ENCODE measurements around the gene TBCK. TPM values are rescaled to one million over a fixed set of nuclear protein-coding genes. Genes with fewer than 3 reads are reported as not detected.

TBCK gene
- total and polyA plus RNA-seq, 9 of the 15 experiments (the other 6 are each of a cell fraction or from before 2014, with no cell fraction given) = 5.3 to 26.6 (median 16.2) TPM

DNA sequence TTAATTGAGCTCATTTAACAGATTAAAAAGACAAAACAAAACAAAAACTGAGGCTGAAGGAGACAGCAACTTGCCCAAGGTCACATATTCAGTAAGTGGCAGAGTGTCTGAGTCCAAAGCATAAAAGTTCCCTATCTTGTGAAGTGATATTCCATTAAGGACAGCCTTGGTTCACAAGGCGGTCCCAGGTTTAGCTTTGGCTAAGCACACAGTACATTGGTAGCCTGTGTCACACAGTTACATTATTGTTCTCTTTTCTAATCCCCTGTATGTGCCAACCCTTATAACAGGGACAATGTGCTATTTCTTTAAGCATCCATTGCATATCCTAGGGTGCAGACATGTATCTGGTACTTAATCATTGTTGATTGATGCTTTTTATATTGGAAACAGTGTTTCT lies 280.8 kb downstream of the TBCK start:
- ATAC-seq (no peak), DNase-seq (ENCODE audit: extremely low read depth in 1 of 4, low spot score in 3 of 4) (no peak), FAIRE-seq (no peak)
- Histone ChIP-seq H3K27me3 (ENCODE audit: control insufficient read depth in 2 of 2, insufficient read depth in 2 of 2, low read length in 2 of 2) (no peaks in the 10 kb centered on the region; a peak in 1 of 5 replicates), H2AFZ (ENCODE audit: low read depth, low read length) (no peak overlapping the region), H3K36me3 (ENCODE audit: control insufficient read depth, insufficient read depth, low read length) (no peaks in the 10 kb centered on the region), H3K9me1 (ENCODE audit: control insufficient read depth, insufficient read depth, low read length) (no peaks in the 10 kb centered on the region), H3K9ac (ENCODE audit: insufficient read depth in 1 of 2, low read depth in 2 of 2, low read length in 2 of 2) (no peak overlapping the region), H3K4me1 (replicated peaks in 1 of 2; ENCODE audit: control insufficient read depth in 2 of 2, insufficient read depth in 2 of 2, low read length in 2 of 2) (no peaks in the 10 kb centered on the region), H3K4me3 (no peak overlapping the region), H3K79me2 (ENCODE audit: control insufficient read depth, insufficient read depth, low read length) (no peaks in the 10 kb centered on the region), H4K20me1 (replicated peaks; ENCODE audit: control insufficient read depth, insufficient read depth, low read length) (no peaks in the 10 kb centered on the region), H3K4me2 (ENCODE audit: insufficient read depth, low read length) (no peak overlapping the region), H3K27ac (ENCODE audit: extremely low read depth, low read depth, low read length) (no peak overlapping the region), H3K9me3 (replicated peaks; ENCODE audit: control insufficient read depth, insufficient read depth, low read depth, low read length) (no peaks in the 10 kb centered on the region)
- ChIA-PET CTCF (ENCODE audit: low intra/inter-chr PET ratio) (no interaction called here), POLR2A (interaction anchor here (0.6 kb wide), 1 partner anchor 1762 kb away, joined by 5 read pairs; no protein-coding TSS in a partner anchor)
- BruUV-seq (replicated peaks) = no TSS peak
- WGBS (ENCODE audit: insufficient coverage, low coverage, missing lambda C conversion rate) = 0% methylated on average over 1 of the region's 1 CpG
- intact Hi-C loops (cut with micrococcal nuclease) (no loop called here), in situ Hi-C loops (cut with MboI) (no loop called here)
- TF ChIP-seq, protein P1, sequence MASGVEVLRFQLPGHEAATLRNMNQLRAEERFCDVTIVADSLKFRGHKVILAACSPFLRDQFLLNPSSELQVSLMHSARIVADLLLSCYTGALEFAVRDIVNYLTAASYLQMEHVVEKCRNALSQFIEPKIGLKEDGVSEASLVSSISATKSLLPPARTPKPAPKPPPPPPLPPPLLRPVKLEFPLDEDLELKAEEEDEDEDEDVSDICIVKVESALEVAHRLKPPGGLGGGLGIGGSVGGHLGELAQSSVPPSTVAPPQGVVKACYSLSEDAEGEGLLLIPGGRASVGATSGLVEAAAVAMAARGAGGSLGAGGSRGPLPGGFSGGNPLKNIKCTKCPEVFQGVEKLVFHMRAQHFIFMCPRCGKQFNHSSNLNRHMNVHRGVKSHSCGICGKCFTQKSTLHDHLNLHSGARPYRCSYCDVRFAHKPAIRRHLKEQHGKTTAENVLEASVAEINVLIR (CRISPR knock-in tag; IDR thresholded peaks at IDR 0.05) = no peak
- no peak for TF ChIP-seq ZNF696 (CRISPR knock-in tag; conservative IDR thresholded peaks at IDR 0.05)
- no peak for TF ChIP-seq HCFC1 (IDR thresholded peaks at IDR 0.05; ENCODE audit: low read depth, low read length)
- TF ChIP-seq PATZ1 (CRISPR knock-in tag; IDR thresholded peaks at IDR 0.05; ENCODE audit: borderline replicate concordance) = no peak
- no peak for TF ChIP-seq FOXP1 (CRISPR knock-in tag; IDR thresholded peaks at IDR 0.05)
- no peak for TF ChIP-seq ESRRB (CRISPR knock-in tag; IDR thresholded peaks at IDR 0.05; ENCODE audit: borderline replicate concordance)
- TF ChIP-seq ZNF75A (CRISPR knock-in tag; IDR thresholded peaks at IDR 0.05) = no peak

All from K562 (cell line).